ENCODE results near the gene MTO1.

Gene MTO1

DNA sequence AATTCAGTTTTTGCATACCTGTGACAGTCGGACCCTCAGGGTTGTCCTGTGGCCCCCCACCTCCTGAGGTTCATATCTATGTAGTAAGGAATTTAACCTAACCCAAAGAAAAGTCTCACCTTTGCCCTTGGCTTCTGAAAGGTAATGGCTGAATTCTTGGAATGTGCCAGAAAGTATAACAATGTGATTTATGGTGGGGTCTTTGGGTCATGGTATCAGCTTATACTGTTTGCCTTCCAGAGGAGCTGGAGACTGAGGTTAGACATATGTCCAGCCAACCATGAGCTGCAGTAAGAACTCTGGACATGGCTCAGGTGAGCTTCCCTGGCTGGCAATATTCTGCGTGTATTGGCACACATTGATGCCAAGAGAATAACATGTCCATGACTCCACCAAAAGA, 40.0 kb upstream of the MTO1 start:
- no peaks in the 10 kb centered on the region for H3K79me2 ChIP-seq (ENCODE audit: low read length)
- H3K36me3 ChIP-seq (replicated peaks; ENCODE audit: low read depth, low read length): no peaks in the 10 kb centered on the region
- no peaks in the 10 kb centered on the region for H3K4me1 ChIP-seq (ENCODE audit: low read length)
- H3K27me3 ChIP-seq (ENCODE audit: low read depth, low read length): no peaks in the 10 kb centered on the region
- H3K4me2 ChIP-seq (ENCODE audit: low read length): no peak overlapping the region
- H4K20me1 ChIP-seq (ENCODE audit: insufficient read depth, low read length): no peaks in the 10 kb centered on the region
- no peaks in the 10 kb centered on the region for H3K9me3 ChIP-seq (ENCODE audit: insufficient read depth, low read length)
- no peak overlapping the region for H2AFZ ChIP-seq (ENCODE audit: low read depth, low read length)
- H3K27ac ChIP-seq (ENCODE audit: low read length): no peak overlapping the region
- H3K4me3 ChIP-seq (ENCODE audit: low read length): no peak overlapping the region
- H3K9ac ChIP-seq (ENCODE audit: low read length): no peak overlapping the region
- TF ChIP-seq EZH2phosphoT487 (IDR thresholded peaks at IDR 0.05; ENCODE audit: low read depth) (no peak), CTCF (IDR thresholded peaks at IDR 0.05; ENCODE audit: low read depth, low read length) (no peak)

- TF ChIP-seq CTCF (IDR thresholded peaks at IDR 0.05; ENCODE audit: low read depth, low read length): no peak
- no peak for TF ChIP-seq EZH2phosphoT487 (IDR thresholded peaks at IDR 0.05; ENCODE audit: low read depth)
- Histone ChIP-seq H3K79me2 (ENCODE audit: low read length) (no peaks in the 10 kb centered on the region), H3K4me2 (ENCODE audit: low read length) (no peak overlapping the region), H3K27ac (ENCODE audit: low read length) (no peak overlapping the region), H3K27me3 (ENCODE audit: low read depth, low read length) (no peaks in the 10 kb centered on the region), H3K4me1 (ENCODE audit: low read length) (no peaks in the 10 kb centered on the region), H3K9ac (ENCODE audit: low read length) (no peak overlapping the region), H3K9me3 (ENCODE audit: insufficient read depth, low read length) (no peaks in the 10 kb centered on the region), H2AFZ (ENCODE audit: low read depth, low read length) (no peak overlapping the region), H3K4me3 (ENCODE audit: low read length) (no peak overlapping the region), H3K36me3 (replicated peaks; ENCODE audit: low read depth, low read length) (no peaks in the 10 kb centered on the region), H4K20me1 (ENCODE audit: insufficient read depth, low read length) (no peaks in the 10 kb centered on the region)
Observed at GRCh38 chr6:73435236-73435635, 26.3 kb upstream of the MTO1 start.

GRCh38 chr6:73443555-73443954, 18.0 kb upstream of the MTO1 start:
- H3K4me1 ChIP-seq (ENCODE audit: low read length): no peaks in the 10 kb centered on the region
- no peak overlapping the region for H3K9ac ChIP-seq (ENCODE audit: low read length)
- no peaks in the 10 kb centered on the region for H3K79me2 ChIP-seq (ENCODE audit: low read length)
- H3K27ac ChIP-seq (ENCODE audit: low read length): no peak overlapping the region
- no peaks in the 10 kb centered on the region for H3K36me3 ChIP-seq (replicated peaks; ENCODE audit: low read depth, low read length)
- no peaks in the 10 kb centered on the region for H3K9me3 ChIP-seq (ENCODE audit: insufficient read depth, low read length)
- H3K4me2 ChIP-seq (ENCODE audit: low read length): no peak overlapping the region
- no peaks in the 10 kb centered on the region for H3K27me3 ChIP-seq (ENCODE audit: low read depth, low read length)
- no peak overlapping the region for H3K4me3 ChIP-seq (ENCODE audit: low read length)
- H4K20me1 ChIP-seq (ENCODE audit: insufficient read depth, low read length): no peaks in the 10 kb centered on the region
- no peak overlapping the region for H2AFZ ChIP-seq (ENCODE audit: low read depth, low read length)
- TF ChIP-seq CTCF (IDR thresholded peaks at IDR 0.05; ENCODE audit: low read depth, low read length): no peak
- no peak for TF ChIP-seq EZH2phosphoT487 (IDR thresholded peaks at IDR 0.05; ENCODE audit: low read depth)

GRCh38 chr6:73451223-73452106, 10.1 kb upstream of the MTO1 start:
- Histone ChIP-seq H3K9ac (ENCODE audit: low read length) (peak overlapping the region; percentile 25; the same call in 1 of the 2 replicates), H3K27me3 (ENCODE audit: low read depth, low read length) (peaks cover 21% of the 10 kb centered on the region; the same call in 1 of the 2 replicates), H3K4me3 (ENCODE audit: low read length) (peak overlapping the region; percentile 72), H3K4me2 (ENCODE audit: low read length) (peak overlapping the region; percentile 80), H3K27ac (ENCODE audit: low read length) (no peak overlapping the region), H3K4me1 (ENCODE audit: low read length) (peaks cover 10% of the 10 kb centered on the region), H4K20me1 (ENCODE audit: insufficient read depth, low read length) (no peaks in the 10 kb centered on the region), H2AFZ (ENCODE audit: low read depth, low read length) (peak overlapping the region; percentile 86), H3K9me3 (ENCODE audit: insufficient read depth, low read length) (no peaks in the 10 kb centered on the region), H3K36me3 (replicated peaks; ENCODE audit: low read depth, low read length) (no peaks in the 10 kb centered on the region), H3K79me2 (ENCODE audit: low read length) (no peaks in the 10 kb centered on the region)
- TF ChIP-seq CTCF (IDR thresholded peaks at IDR 0.05; ENCODE audit: low read depth, low read length) (no peak), EZH2phosphoT487 (IDR thresholded peaks at IDR 0.05; ENCODE audit: low read depth) (no peak)
